Germinal center (tissue), 1 donor: ENCODE results near the gene FCHSD2.
A peak's percentile ranks its signal among the peaks of the same experiment; 100 is the strongest.
"Not testable (repeated sequence)": the region's sequence is repeated elsewhere in the genome, so short reads cannot be mapped to it uniquely, and the experiment has no call there.

ENCODE experiments used
- DNase-seq: peaks from one replicate; pipeline ENCODE4 v3.0.0; 2012; ENCODE audit warnings: mixed read lengths, low spot score

FCHSD2 gene

DNA sequence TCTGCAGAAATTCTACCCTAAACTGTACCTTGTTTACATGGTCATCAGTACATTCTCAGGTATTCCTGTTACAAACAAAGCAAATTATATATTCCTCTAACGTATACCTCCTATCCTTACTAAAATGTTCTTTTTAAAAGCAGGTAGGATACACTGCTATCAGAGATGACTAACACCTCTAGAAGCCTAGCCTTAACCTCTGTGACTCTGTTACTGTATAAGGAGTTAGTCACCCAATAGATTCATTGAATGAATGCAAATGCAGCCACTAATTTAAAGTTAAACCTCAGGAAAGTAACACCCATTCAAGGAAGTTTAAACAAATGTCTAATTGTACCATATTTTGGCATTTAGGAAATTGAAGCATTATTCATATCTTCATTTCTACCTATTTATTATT is 82.2 kb downstream of the FCHSD2 start:
- no peak for DNase-seq

DNA sequence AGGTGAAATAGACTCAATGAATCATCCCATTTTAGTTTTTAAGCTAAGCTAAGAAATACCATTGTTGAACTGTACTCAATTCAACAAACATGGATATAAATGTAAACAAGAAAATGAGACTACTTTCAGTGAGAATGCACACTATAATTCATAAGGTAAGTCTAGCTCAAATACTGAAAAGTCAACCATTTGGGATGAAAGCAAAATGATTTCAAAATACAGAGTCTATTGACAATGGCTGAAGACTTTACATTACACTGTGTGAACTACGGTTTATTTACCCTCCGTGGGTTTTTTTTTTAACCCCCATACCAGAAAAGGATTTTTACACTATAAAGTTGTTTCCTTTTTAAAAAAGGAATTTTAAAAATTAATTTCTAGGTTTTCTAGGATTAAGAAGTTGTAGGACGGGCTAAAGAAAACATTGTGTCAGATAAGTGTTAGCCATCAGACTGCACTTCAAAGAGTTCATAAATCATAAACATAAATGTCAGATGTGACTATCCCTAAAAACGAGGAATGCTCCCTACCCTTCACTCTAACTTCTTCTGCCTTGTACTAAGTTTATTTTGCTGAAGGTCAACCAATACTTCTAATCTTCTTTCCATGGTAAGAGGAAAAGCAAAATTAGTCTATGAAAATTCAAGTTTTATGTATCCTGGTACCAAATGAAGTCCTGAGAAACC is 83.0 kb downstream of the FCHSD2 start:
- no peak for DNase-seq

DNA sequence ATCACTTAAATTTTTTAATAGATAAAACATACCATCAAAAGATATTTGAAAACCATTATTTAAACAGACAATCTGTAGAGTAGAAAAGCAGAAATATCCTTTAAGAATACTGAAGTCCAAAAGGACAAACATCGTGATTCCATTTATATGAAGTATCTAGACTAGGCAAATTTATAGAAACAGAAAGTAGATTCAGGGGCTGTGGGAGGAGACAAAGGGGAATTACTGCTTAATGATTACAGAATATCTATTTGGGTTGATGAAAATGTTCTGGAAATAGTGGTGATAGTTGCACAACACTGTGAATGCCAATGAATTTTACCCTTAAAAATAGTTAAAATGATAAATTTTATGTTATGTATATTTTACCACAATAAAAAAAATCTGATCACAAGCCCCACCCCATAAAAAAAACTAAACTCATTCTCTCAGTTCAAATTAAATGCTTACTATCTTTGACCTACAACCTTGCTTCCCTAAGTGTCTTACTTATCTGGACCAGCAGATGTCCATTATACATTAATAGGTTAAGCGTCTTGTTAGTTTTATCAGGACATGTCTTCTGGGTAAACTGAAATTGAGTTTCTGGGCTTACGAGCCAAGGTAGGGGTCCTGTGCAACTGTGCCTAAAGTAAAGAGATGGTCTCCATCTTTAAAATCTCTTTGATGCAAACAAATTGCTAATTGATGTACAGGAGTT is 86.3 kb downstream of the FCHSD2 start:
- no peak for DNase-seq

DNA sequence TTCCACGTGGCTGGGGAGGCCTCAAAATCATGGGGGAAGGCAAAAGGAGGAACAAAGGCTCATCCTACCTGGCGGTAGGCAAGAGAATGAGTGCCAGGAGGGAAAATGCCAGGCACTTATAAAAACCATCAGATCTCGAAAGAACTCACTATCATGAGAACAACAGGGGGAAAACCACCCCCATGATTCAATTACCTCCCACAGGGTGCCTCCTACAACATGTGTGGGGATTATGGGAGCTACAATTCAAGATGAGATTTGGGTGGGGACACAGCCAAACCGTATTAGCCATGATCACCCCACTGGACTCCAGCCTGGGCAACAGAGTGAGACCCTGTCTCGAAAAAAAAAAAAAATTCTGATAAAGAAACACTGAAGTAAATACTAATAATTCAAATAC is 87.1 kb downstream of the FCHSD2 start:
- DNase-seq, result no peak

DNA sequence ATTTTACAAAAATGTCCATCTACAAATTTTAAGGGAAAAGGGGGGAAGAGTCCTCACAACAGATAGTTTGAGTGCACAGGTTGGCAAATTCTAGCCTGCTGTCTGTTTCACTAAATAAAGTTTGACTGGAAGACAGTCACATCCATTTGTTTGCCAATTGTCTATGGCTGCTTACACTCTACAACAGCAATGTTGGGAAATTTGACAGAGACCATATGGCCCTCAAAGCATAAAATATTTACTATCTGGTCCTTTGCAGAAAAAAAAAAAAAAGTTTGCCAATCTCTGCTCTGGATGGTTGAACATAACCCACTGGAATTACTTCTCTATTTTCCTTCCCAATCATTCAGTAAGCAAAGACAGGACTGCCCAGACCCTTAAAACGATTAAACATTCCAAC is 88.2 kb downstream of the FCHSD2 start:
- DNase-seq, result no peak

DNA sequence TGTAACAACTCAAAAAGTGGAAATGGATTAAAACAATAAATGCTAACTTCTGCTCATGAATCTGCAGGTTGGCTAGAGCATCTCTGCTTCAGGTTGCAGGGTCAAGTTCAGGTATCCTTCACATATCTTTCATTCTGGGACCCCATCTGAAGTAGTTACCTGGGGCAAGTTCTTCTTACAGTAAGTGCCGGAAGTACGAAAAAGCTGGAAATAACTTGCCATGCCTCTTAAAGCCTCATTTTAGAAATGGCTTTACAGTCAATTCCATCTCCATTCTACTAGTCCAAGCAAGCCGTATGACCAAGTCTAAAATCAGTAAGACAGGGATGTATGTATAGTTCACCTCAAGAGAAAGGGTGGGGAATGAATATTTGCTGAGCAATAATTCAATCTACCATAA is 93.7 kb downstream of the FCHSD2 start:
- DNase-seq, result no peak

DNA sequence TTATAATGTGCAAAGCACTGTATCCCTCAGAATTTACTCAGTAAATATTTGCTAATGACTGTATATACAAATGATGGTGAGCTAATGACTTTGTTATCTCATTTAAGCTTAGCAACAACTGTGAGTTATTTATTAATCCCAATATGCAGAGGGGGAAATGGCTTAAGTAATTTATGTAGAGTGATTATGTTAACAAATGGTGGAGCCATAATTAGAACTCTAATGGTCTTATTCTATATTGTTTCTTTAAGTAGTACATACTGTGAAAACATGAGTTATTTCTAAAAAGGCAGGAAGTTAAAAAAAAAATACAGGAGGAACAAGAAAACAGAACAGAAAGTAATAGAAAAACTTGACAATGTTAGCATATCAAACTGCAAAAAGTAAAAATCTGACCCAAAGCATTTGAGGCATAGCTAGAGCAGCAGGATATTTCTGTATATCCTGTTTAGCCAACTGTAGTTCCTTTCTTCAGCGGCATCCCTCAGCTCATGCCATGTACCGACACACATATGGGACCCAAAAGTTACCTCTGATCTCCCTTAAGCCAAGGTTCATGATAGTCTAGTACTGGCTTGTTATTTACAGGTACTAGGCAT is 94.2 kb downstream of the FCHSD2 start:
- DNase-seq, result peak; percentile 50

DNA sequence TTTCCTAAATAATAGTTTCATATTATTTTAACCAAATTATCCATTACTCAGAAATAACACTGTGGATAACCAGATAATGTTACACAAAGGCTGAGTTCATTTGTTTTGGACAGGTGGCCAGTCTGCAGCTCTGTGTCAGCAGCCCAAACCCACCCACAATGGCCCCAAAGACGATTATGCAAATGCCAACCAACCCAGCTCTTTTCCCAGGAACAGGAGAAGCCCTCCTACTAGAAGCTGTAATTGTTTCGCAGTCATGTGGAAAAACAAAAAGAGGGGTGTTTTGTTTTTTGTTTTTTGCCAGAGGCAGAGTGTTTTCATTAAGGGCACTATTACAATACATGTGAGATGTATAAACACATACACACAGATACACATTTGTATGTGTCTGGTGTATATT is 102.1 kb downstream of the FCHSD2 start:
- no peak for DNase-seq

DNA sequence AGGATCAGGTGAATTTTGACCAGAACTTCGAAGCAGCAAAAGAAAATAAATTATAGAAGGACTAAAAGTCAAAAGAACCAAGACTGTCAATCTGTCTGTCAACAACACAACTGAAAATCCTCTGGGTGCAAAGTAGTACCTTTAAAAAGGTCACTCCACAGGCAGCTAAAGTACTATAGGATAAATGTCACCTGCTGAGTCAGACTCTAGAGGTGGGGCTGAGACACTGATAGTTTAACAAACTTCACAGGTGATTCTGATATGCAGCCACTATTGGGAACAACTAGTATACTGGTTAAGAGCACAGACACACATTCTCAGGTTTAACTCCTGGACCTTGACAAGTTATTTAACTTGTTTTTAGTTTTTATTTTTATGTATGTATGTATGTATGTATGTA is 107.3 kb downstream of the FCHSD2 start:
- no peak for DNase-seq

DNA sequence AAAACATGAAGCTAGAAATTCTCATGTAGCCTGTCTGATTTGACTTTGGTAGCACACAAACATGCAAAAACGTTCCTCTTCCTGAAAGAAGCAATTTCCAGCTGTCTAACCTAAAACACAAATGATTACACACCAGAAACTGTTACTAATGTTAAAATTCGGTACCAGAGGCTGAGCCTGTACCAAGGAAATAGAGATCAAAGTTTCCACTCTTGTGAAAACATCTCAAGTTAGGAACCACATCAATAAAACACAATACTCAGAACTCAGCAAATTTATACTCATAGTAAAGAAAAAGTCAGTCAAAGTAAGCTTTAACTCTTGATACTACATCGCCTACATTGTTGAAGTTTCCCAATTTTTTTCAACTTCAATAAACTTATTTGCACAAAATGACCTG is 107.8 kb downstream of the FCHSD2 start:
- no peak for DNase-seq

DNA sequence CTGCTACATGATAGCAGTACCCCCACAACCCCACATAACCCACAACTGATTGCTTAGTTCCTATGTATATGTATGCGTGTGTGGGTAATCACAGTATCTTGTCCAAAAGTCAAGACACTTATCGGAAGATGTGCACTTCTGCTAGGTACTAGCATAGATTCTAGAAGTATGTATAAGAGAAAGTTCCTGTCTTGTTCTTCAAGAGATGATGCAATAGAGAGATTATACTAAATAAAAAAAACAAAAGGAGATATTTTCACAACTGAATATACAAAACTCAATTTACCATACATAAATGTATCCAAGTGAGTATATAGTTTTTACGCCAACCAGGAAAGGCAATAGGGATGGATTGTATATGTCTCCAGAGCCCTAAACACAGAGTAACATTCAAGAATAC is 112.0 kb downstream of the FCHSD2 start:
- no peak for DNase-seq

DNA sequence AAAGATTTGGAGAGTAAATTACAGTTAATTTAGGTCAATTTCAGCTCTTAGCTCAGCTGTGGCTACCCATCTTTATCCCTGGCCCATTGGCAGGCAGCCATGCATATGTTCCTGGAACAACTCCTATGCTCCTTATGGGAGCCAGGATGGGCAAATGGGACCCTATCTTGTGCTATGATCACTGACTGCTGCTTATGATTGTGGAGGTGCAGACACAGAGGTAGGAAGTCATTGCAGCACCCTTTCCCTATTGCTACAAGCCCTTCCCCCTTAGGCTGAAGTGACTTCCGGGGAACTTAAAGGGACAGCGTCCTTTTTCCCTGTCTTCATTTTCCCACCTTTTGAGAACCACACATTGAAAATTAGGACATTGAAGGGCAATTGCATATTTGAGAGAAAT is 112.7 kb downstream of the FCHSD2 start:
- DNase-seq, result no peak

DNA sequence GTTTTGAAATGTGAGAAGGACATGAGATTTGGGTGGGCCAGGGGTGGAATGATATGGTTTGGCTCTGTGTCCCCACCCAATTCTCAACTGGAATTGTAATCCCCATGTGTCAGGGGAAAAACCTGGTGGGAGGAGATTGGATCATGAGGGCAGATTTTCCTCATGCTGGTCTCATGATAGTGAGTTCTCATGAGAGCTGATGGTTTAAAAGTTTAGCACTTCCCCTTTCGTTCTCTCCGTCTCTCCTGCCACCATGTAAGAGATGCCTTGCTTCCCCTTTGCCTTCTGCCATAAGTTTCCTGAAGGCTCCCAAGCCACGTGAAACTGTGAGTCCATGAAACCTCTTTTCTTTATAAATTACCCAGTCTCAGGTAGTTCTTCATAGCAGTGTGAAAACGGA is 113.5 kb downstream of the FCHSD2 start:
- DNase-seq, result no peak

DNA sequence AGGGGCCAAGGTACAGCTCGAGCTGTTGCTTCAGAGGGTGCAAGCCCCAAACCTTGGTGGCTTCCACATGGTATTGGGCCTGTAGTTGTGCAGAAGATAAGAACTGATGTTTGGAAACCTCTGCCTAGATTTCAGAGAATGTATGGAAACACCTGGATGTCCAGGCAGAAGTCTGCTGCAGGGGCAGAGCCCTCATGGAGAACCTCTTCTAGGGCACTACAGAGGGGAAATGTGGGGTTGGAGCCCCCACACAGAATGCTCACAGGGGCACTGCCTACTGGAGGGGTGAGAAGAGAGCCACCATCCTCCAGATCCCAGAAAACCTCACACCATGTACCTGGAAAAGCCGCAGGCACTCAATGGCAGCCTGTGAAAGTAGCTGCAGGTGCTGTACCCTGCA is 114.3 kb downstream of the FCHSD2 start:
- not testable (repeated sequence) for DNase-seq

DNA sequence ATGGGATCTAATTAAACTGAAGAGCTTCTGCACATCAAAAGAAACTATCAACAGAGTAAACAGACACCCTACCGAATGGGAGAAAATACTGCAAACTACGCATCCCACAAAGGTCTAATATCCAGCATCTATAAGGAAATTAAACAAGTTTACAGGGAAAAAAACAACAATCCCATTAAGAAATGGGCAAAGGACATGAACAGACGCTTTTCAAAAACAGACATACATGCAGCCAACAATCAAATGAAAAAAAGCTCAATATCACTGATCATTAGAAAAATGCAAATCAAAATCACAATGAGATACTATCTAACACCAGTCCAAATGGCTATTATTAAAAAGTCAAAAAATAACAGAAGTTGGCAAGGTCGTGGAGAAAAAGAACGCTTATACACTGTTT is 117.5 kb downstream of the FCHSD2 start:
- no peak for DNase-seq

DNA sequence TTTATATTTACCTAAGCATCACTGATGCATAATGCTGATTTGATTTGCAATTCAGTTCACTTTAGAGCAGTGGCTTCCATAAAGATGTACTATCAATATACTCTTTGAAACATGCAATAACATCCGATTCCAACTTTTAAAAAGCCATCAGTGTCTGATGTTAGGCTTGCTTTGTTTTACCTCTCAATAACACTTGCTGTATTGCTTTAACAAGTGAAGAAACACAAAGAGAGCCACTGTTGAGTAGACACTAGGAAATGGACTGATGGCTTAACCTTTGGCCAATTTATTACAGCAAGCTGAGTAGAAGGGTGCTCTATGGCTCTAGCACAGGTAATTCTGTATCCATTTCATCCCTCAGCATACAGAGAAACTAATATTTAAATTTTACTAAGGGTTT is 122.1 kb downstream of the FCHSD2 start:
- DNase-seq, result no peak

DNA sequence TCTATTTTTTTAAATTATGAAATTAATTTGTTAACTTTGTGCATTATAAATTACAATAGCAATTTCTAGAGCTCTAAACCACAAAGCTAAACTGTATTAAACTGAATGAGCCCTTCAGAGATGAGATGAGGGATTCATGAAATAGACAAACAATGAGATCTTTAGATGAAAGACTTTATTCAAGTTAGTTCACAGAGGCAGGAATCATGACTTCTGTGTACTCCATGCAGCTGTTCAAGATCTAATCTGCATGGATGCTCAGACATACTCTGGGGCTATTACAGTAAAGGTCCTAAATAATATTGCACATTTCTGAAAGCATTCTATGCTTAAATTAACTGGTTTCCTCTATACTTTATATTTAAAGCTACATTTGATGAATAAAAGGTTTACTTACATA is 122.7 kb downstream of the FCHSD2 start:
- DNase-seq, result no peak

DNA sequence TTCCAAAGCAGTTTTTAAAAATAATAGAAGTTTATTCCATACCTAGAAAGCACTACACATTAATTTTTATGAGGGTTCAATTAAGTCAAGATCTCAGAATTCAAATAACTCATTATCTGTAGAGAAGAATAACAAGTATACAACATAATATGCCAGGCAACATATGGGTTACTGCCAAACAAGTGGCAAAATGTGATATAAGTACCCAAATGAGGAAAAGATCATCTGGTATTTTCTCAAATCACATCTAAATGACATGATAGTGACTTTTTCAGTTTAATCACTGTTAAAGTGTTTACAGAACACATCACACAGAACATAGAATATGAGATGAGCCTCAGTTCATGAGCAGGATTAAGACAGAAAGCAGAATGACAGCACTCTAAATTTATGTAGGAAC is 123.3 kb downstream of the FCHSD2 start:
- DNase-seq, result no peak

DNA sequence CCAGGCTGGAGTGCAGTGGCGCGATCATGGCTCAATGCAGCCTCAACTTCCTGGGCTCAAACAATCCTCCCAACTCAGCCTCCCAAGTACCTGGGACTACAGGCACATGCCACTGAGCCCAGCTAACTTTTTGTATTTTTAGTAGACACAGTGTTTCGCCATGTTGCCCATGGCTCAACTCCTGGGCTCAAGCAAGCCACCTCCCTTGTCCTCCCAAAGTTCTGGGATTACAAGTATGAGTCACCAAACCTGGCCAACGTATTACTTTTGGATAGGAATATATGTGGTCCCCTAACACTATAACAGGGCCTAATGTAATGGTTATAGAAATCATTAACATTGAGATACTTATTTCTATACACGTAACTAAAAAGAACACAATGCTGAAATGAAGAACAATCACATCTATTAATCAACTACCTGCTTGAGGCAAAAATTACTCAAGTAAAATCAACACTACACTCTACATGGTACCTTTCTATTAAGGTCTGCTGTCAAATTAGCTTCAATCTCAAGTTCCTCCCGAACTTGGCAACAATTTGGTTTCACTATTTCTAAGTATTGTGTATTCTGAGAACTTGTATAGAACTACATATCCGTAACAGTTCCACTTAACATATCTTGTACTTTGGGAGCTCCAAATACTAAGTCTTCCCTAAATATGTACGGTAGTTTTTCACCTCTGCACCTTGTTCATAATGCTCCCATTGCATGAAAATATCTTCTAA is 124.9 kb downstream of the FCHSD2 start:
- no peak for DNase-seq

DNA sequence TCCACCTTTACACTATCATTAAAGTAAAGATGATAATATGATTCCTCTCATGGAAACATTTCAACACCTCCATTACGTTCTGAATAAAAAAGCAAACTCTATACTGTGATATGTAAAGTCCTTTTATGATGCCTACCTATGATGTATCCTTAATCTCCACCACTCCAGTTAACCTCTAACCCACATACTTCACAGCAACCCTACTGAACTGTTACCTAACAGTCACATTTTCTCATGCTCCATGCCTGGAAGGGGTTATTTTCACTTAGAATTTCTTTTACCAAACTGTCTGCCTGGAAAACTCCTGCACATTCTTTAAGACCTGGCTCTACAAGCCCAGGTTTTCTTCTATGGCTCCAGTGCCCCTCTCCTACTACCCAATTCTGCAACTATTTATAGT is 129.1 kb downstream of the FCHSD2 start:
- DNase-seq, result no peak

DNA sequence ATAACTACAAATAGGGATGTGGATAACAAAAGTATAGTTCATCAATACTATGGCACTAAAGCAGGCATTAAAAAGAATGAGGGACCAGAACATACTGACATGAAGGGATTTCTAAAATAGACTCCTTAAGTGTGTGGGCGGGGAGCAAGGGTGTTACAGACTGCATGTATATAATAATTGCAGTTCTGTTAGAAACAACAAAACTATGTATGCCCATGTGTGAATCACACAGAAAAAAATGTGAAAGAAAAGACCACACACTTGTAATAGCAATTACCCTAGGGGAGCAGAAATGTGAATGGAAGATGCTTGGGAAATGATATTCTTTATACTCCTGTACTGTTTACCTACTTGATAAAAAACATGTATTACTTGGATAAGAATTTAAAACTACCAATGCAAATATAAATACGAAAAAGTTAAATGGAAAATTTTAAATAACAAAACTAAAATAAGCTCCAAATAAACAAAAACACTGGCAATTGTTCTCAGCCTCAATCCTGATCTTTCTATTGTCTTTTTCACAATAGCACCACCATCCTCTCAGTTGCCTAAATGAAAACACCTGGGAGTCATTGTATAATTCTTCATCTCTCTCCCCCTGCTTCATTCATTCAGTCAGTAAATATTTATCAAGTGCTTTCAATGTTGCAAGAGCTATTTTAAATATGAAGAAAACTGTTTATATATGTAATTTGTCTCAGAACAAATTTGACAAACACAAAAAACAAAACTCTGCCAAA is 129.8 kb downstream of the FCHSD2 start:
- DNase-seq, result no peak

DNA sequence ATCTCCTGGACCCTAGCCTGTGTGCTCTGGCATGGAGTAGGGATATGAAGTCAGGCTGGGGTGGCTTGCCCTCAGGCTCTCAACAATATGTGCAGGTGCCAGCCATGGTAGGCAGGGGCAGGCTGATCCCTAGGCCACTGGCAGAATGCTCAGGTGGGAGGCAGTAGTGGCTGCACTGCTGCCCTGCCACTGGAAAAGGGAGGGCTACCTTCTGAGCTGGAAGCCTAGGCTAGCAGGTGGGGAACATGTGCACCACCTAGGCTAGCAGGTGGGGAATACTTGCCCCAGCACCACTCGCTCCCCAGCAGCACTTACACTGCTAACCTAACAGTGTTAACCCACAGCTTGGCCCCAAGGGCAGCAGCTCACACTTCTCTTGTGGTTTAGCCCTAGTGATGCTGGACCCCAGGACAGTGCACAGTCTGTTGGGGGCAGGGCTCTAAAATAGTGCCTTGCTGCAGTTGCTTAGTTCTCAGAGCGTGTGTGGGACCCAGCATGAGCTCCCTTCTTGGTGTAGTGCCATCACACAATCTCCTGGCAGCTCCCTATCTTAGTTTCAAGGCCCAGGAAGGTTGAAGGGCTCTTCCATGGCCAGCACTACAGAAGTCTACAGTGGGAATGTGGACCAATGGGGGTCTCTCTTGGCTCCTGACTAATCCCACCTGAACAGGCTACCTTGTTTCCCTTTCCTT is 130.8 kb downstream of the FCHSD2 start:
- DNase-seq, result no peak
